HL-60 (cell line): ENCODE measurements around the gene RBMX.

Experiments used
- CTCF ChIP-seq: IDR thresholded peaks from one replicate; pipeline ENCODE4 v1.5.1; 2011; ENCODE audit warnings: low read length, control low read depth, inconsistent platforms; ENCODE audit not compliant: insufficient read depth
- GABPA ChIP-seq: IDR thresholded peaks from 2 replicates; pipeline ENCODE4 v1.6.1; 2012; ENCODE audit warnings: low read depth
- POLR2AphosphoS5 ChIP-seq: IDR thresholded peaks from 2 replicates; pipeline ENCODE4 v1.6.1; 2012; ENCODE audit warnings: low read depth
- SPI1 ChIP-seq: IDR thresholded peaks from 2 replicates; pipeline ENCODE4 v1.6.1; 2012; ENCODE audit warnings: low read depth, mild to moderate bottlenecking, borderline replicate concordance
- TF ChIP-seq, protein P1 (sequence below): IDR thresholded peaks from 2 replicates; pipeline ENCODE4 v1.6.1; 2012; ENCODE audit warnings: low read depth; ENCODE audit not compliant: insufficient replicate concordance

GRCh38 chrX:136916827-136917226, 36.3 kb upstream of the RBMX start:
- no peak for TF ChIP-seq POLR2AphosphoS5
- TF ChIP-seq CTCF: no peak
- TF ChIP-seq, protein P1, sequence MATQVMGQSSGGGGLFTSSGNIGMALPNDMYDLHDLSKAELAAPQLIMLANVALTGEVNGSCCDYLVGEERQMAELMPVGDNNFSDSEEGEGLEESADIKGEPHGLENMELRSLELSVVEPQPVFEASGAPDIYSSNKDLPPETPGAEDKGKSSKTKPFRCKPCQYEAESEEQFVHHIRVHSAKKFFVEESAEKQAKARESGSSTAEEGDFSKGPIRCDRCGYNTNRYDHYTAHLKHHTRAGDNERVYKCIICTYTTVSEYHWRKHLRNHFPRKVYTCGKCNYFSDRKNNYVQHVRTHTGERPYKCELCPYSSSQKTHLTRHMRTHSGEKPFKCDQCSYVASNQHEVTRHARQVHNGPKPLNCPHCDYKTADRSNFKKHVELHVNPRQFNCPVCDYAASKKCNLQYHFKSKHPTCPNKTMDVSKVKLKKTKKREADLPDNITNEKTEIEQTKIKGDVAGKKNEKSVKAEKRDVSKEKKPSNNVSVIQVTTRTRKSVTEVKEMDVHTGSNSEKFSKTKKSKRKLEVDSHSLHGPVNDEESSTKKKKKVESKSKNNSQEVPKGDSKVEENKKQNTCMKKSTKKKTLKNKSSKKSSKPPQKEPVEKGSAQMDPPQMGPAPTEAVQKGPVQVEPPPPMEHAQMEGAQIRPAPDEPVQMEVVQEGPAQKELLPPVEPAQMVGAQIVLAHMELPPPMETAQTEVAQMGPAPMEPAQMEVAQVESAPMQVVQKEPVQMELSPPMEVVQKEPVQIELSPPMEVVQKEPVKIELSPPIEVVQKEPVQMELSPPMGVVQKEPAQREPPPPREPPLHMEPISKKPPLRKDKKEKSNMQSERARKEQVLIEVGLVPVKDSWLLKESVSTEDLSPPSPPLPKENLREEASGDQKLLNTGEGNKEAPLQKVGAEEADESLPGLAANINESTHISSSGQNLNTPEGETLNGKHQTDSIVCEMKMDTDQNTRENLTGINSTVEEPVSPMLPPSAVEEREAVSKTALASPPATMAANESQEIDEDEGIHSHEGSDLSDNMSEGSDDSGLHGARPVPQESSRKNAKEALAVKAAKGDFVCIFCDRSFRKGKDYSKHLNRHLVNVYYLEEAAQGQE: no peak
- TF ChIP-seq GABPA: no peak
- no peak for TF ChIP-seq SPI1
